K562 (cell line): ENCODE results near the gene RANBP3. TPM values are rescaled to one million over a fixed set of nuclear protein-coding genes. Genes with fewer than 3 reads are reported as not detected.

Source experiments
- ATF1 ChIP-seq, 2 experiments: fragments of 450-650 bp in 1 of 2; IDR thresholded peaks; 2 replicates each; pipeline ENCODE4 v1.6.1; 2016; ENCODE audit warnings: missing compliant biosample characterization in 1 of 2, missing genetic modification characterization in 1 of 2
- ATF4 ChIP-seq: fragments of 450-650 bp; formaldehyde crosslinking; IDR thresholded peaks from 2 replicates; pipeline ENCODE4 v1.4.0; 2022; ENCODE audit warnings: mild to moderate bottlenecking, moderate library complexity
- BRD9 ChIP-seq: fragments of 450-650 bp; IDR thresholded peaks from 2 replicates; pipeline ENCODE4 v1.6.1; 2018; ENCODE audit warnings: low read depth; ENCODE audit not compliant: partially characterized antibody
- CBFB ChIP-seq: sonication (generic); formaldehyde crosslinking; IDR thresholded peaks from 2 replicates; pipeline ENCODE4 v1.4.0; 2020; ENCODE audit warnings: mild to moderate bottlenecking, missing genetic modification reagents
- CHD1 ChIP-seq: fragments of 200-600 bp; sonication (generic); IDR thresholded peaks from one replicate; pipeline ENCODE4 v1.6.1; 2012; ENCODE audit warnings: mild to moderate bottlenecking, moderate library complexity, low read length, inconsistent platforms
- ELF1 ChIP-seq: fragments of 200-800 bp; sonication (Bioruptor generic); IDR thresholded peaks from 2 replicates; pipeline ENCODE4 v1.6.1; 2016; ENCODE audit warnings: missing genetic modification characterization, missing compliant biosample characterization
- GTF2E2 ChIP-seq: fragments of 200-800 bp; sonication (Bioruptor generic); IDR thresholded peaks from 2 replicates; pipeline ENCODE4 v1.6.1; 2016; ENCODE audit warnings: missing genetic modification characterization, missing compliant biosample characterization
- HDAC1 ChIP-seq, 2 experiments: fragments of 450-650 bp; IDR thresholded peaks; 2 replicates each; pipeline ENCODE4 v1.6.1; 2016 to 2017; ENCODE audit warnings: inconsistent platforms in 1 of 2, mild to moderate bottlenecking in 1 of 2, moderate library complexity in 1 of 2
- HNRNPH1 ChIP-seq: fragments of 200-400 bp; formaldehyde crosslinking; optimal IDR thresholded peaks from 2 replicates; pipeline ENCODE3; 2017; ENCODE audit warnings: low read depth, mild to moderate bottlenecking, low read length, moderate library complexity
- MXD1 ChIP-seq: fragments of 250-450 bp; sonication (Bioruptor Pico); IDR thresholded peaks from 2 replicates; pipeline ENCODE4 v1.8.0; 2021; ENCODE audit warnings: borderline replicate concordance, mild to moderate bottlenecking, moderate library complexity; ENCODE audit not compliant: poor library complexity, severe bottlenecking
- NBN ChIP-seq: fragments of 450-650 bp; IDR thresholded peaks from 2 replicates; pipeline ENCODE4 v1.6.1; 2016; ENCODE audit warnings: low read depth, mild to moderate bottlenecking
- NR2F6 ChIP-seq: fragments of 450-650 bp; formaldehyde crosslinking; IDR thresholded peaks from 2 replicates; pipeline ENCODE4 v1.4.0; 2020; ENCODE audit warnings: mild to moderate bottlenecking
- PRMT5 ChIP-seq: sonication (generic); formaldehyde crosslinking; IDR thresholded peaks from 2 replicates; pipeline ENCODE4 v1.5.0; 2020; ENCODE audit warnings: missing genetic modification reagents
- RBM15 ChIP-seq: fragments of 200-400 bp; formaldehyde crosslinking; IDR thresholded peaks from 2 replicates; pipeline ENCODE4 v1.6.1; 2018; ENCODE audit warnings: mild to moderate bottlenecking, low read length, moderate library complexity; ENCODE audit not compliant: insufficient read depth
- RFX5 ChIP-seq: IDR thresholded peaks from 2 replicates; pipeline ENCODE4 v1.6.1; 2011; ENCODE audit warnings: low read depth, mild to moderate bottlenecking, improper control_type of control experiment, low read length
- SAP30 ChIP-seq: fragments of 200-600 bp; sonication (generic); IDR thresholded peaks from 2 replicates; pipeline ENCODE4 v1.6.1; 2012; ENCODE audit warnings: borderline replicate concordance, low read depth, mild to moderate bottlenecking, moderate library complexity, low read length, control low read depth, inconsistent platforms; ENCODE audit not compliant: insufficient read depth, poor library complexity, severe bottlenecking
- ZBTB26 ChIP-seq: fragments of 450-650 bp; formaldehyde crosslinking; IDR thresholded peaks from 2 replicates; pipeline ENCODE4 v1.4.0; 2022; ENCODE audit warnings: missing genetic modification characterization
- ZC3H11A ChIP-seq: IDR thresholded peaks from 2 replicates; pipeline ENCODE4 v1.6.1; 2012; ENCODE audit warnings: low read depth, low read length, improper control_type of control experiment
- ZFP36 ChIP-seq: fragments of 150-350 bp; IDR thresholded peaks from 2 replicates; pipeline ENCODE4 v1.6.1; 2018; ENCODE audit warnings: low read length, low read depth; ENCODE audit not compliant: partially characterized antibody
- ZKSCAN1 ChIP-seq: fragments of 150-350 bp; IDR thresholded peaks from 2 replicates; pipeline ENCODE4 v1.6.1; 2016; ENCODE audit warnings: low read depth, low read length
- ZNF12 ChIP-seq: sonication (generic); formaldehyde crosslinking; IDR thresholded peaks from 2 replicates; pipeline ENCODE4 v1.4.0; 2020; ENCODE audit warnings: mild to moderate bottlenecking, missing genetic modification reagents
- ZNF398 ChIP-seq: fragments of 250-450 bp; sonication (Bioruptor Pico); IDR thresholded peaks from 2 replicates; pipeline ENCODE4 v1.8.0; 2021; ENCODE audit warnings: moderate library complexity, mild to moderate bottlenecking, inconsistent platforms
- ZNF41 ChIP-seq: fragments of 250-450 bp; sonication (Bioruptor Pico); conservative IDR thresholded peaks from 2 replicates; pipeline ENCODE4 v1.4.0; 2020; ENCODE audit warnings: mild to moderate bottlenecking
- ZNF445 ChIP-seq: fragments of 250-450 bp; sonication (Bioruptor Pico); IDR thresholded peaks from 2 replicates; pipeline ENCODE4 v1.4.0; 2020; ENCODE audit warnings: low read depth, mild to moderate bottlenecking, moderate library complexity
- ZNF551 ChIP-seq: fragments of 250-450 bp; sonication (Bioruptor Pico); IDR thresholded peaks from 2 replicates; pipeline ENCODE4 v1.5.0; 2021; ENCODE audit warnings: mild to moderate bottlenecking, moderate library complexity
- polyA plus RNA-seq, 8 experiments: library from polyadenylated mRNA; depleted of rRNA in 4 of 8; stranded (reverse) in 5 of 8; unstranded in 3 of 8; fragments of >200 nt; fragmentation: Nextera tagmentation in 2 of 8; fragmentation: Illumina TruSeq in 1 of 8; extraction: Ambion mirVana in 2 of 8; extraction: Trizol in 1 of 8; gene quantifications; 2 replicates each; pipeline versions ENCODE4 v1.2.1 to v1.2.3, GENCODE V29; 2011 to 2014; ENCODE audit warnings: inconsistent platforms in 1 of 8, missing spikeins in 1 of 8
- total RNA-seq, 7 experiments: library from RNA; depleted of rRNA in 6 of 7; stranded (reverse); fragments of >200 nt in 6 of 7; fragmentation: Illumina TruSeq in 2 of 7; extraction: Trizol in 2 of 7; gene quantifications; 2 replicates each; pipeline versions ENCODE4 v1.2.1 to v1.2.3, GENCODE V29; 2011 to 2021; ENCODE audit warnings: low replicate concordance in 1 of 7

RANBP3 gene
- total and polyA plus RNA-seq, 9 of the 15 experiments (the other 6 are each of a cell fraction or from before 2014, with no cell fraction given) = 0.90 to 95.1 (median 63.2) TPM

- TF ChIP-seq ZNF398 (CRISPR knock-in tag) (no peak), CHD1 (no peak), GTF2E2 (no peak), PRMT5 (CRISPR knock-in tag) (no peak), SAP30 (no peak), ZNF41 (CRISPR knock-in tag) (no peak), ZBTB26 (no peak), NR2F6 (no peak), MXD1 (CRISPR knock-in tag) (no peak), RFX5 (no peak), CBFB (no peak), NBN (no peak), ATF4 (CRISPR knock-in tag) (no peak), ATF1 (CRISPR knock-in tag; IDR thresholded peaks at IDR 0.05) (no peak), ATF1 (tag; IDR thresholded peaks at IDR 0.05) (peak; percentile 57), BRD9 (no peak), ZNF551 (CRISPR knock-in tag) (no peak), HNRNPH1 (no peak), ZNF12 (CRISPR knock-in tag) (no peak), HDAC1 (IDR thresholded peaks at IDR 0.05) (peak in 1 of 2 experiments; percentile 39; a peak in 1 of 4 replicates), ZNF445 (CRISPR knock-in tag) (no peak), ZFP36 (no peak), RBM15 (no peak), ELF1 (tag) (no peak), ZKSCAN1 (no peak), ZC3H11A (no peak)
Observed at GRCh38 chr19:5893907-5894703, 83.8 kb downstream of the RANBP3 start (continued).
